ENCODE measurements around the gene ZNF518B. TPM values are rescaled to one million over a fixed set of nuclear protein-coding genes. Genes with fewer than 3 reads are reported as not detected.

Gene ZNF518B
- 10 to 100 TPM; 12.7 to 23.6 (median 18.2) TPM for total RNA-seq

DNA sequence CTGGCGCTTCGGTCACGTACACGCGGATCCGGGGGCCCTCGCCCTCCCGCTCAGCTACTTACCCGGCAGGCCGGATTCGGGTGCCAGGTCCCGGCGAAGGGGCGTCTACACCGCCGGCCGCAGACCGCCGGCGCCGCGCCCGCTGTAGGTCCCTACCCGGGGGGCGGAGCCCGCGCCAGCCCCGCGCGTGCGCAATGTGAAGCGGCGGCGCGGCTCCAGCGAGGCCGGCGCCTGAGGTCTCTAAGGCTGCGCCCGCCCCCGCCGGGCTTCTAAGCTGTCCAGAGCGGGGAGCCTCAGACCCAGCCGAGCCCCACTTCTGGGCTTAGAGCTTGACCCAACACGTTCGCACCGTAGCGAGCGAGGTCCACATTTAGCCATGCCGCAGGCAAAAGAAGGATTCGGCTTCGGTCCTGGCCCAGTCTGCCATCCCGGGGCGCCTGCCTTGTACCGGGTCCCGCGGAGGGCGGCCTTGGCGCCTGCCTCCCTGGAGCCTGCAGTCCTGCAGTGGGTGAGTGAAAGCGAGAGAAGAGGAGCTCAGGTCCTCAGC is at the start of gene ZNF518B:
Gene ZNF518B, minus strand, starts transcription at position 172 of the 547 bp plus-strand sequence. CDS start 11,098 bp downstream, outside the sequence.
- peaks cover 0 to 22% of the 10 kb centered on the region in 2 donors for H3K36me3 ChIP-seq
- peak within 1 kb of the TSS; percentile 31 to 70 (median 56) for H3K27ac ChIP-seq
- H3K4me1 ChIP-seq = no peaks in the 10 kb centered on the region
- TF ChIP-seq POLR2A (IDR thresholded peaks at IDR 0.05) = peak; percentile 51 to 53
- TF ChIP-seq CTCF (IDR thresholded peaks at IDR 0.05 in 4 of 5, conservative IDR thresholded peaks at IDR 0.05 in 1 of 5) = no peak
- DNase-seq (peak in 1 of 2 donors; percentile 28), ATAC-seq (peak; percentile 80 to 82)
- in situ Hi-C loops (cut with MboI; ENCODE audit: low sequenced_read_pairs in 4 of 4) = no loop called here
- H3K4me3 ChIP-seq = peak within 1 kb of the TSS; percentile 56 to 72 (median 64)
- no peaks in the 10 kb centered on the region for H3K9me3 ChIP-seq
- H3K27me3 ChIP-seq = peaks cover 21 to 22% (median 21%) of the 10 kb centered on the region in 3 donors
- intact Hi-C loops (cut with DNase I; ENCODE audit: low total_unique reads) = no loop called here

DNA sequence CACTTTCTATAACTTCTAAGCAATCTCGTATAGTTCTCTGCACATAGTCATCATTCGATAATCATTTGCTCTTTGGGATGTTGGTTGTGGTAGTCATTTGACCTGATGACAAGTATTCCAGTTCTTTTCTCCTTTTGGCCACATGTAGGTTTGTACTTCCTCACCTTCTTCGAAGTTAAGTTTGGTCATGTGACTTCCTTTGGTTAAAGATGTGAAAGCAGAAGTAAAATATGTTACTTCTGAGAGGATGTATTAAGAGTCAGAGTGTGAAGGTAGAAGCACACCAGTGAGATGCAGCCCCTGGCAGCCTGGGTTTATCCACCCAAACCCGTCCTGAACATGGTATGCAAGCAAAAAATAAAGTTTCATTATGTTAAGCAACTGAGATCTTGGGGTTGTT is 48.9 kb upstream of the ZNF518B start:
- Histone ChIP-seq H3K27ac (no peak overlapping the region), H3K9me3 (no peaks in the 10 kb centered on the region), H3K4me1 (no peaks in the 10 kb centered on the region), H3K36me3 (no peaks in the 10 kb centered on the region), H3K27me3 (no peaks in the 10 kb centered on the region), H3K4me3 (no peak overlapping the region)
- TF ChIP-seq POLR2A (IDR thresholded peaks at IDR 0.05) = no peak
- no peak for TF ChIP-seq CTCF (IDR thresholded peaks at IDR 0.05 in 4 of 5, conservative IDR thresholded peaks at IDR 0.05 in 1 of 5)
- DNase-seq (no peak), ATAC-seq (no peak)
- intact Hi-C loops (cut with DNase I; ENCODE audit: low total_unique reads) (no loop called here), in situ Hi-C loops (cut with MboI; ENCODE audit: low sequenced_read_pairs in 4 of 4) (no loop called here)

DNA sequence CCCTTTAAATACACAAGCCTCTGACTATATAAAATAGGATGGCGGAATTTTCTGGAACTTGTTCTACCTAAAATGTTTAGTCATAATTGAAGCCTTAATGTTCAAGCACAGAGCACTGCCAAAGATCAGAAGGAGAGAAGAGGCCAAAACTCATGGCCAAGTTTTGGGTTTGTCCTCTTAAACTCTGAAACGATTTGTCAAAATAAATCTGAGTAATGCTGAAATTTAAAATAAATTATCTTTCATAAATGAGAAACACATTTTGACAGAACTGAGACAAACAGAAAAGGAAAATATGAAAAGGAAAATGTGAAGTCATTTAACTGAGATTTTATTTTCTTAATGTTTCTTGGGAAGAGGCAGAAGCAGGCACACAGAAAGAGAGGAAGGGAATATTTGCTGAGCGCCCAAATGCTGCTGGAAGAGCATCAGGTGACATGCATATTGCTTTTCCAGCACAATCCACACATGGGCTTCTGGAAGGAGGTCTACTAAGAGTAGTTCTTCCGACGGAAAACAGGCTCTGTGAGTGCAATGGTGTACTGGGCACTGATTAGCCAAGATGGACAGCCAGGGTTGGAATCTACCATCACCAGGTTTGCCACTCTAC is 47.4 kb upstream of the ZNF518B start:
- ATAC-seq (no peak), DNase-seq (no peak)
- TF ChIP-seq POLR2A (IDR thresholded peaks at IDR 0.05) (no peak), CTCF (IDR thresholded peaks at IDR 0.05 in 4 of 5, conservative IDR thresholded peaks at IDR 0.05 in 1 of 5) (no peak)
- intact Hi-C loops (cut with DNase I; ENCODE audit: low total_unique reads) = no loop called here
- in situ Hi-C loops (cut with MboI; ENCODE audit: low sequenced_read_pairs in 4 of 4) = no loop called here
- no peaks in the 10 kb centered on the region for H3K9me3 ChIP-seq
- H3K27ac ChIP-seq = no peak overlapping the region
- H3K36me3 ChIP-seq = no peaks in the 10 kb centered on the region
- no peaks in the 10 kb centered on the region for H3K4me1 ChIP-seq
- no peaks in the 10 kb centered on the region for H3K27me3 ChIP-seq
- no peak overlapping the region for H3K4me3 ChIP-seq

DNA sequence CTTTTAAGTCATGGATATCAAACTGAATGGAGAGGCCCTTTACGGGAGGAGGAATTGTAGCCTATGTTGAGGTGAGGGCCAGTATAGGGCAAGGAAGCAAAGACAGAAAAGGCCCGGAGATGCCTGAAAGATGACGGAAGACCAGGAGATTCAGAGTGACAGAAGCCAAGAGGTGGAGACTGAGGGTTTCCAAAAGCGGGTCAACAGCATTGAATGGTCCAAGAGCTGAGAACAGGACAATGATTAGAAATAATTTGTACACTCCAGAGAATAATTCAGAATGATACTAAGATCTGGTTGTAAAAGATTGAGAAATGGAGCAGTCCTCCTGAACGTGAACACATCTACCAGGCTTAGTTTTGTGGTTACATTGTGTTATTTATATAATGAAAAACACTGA is 45.5 kb upstream of the ZNF518B start:
- TF ChIP-seq POLR2A (IDR thresholded peaks at IDR 0.05) (no peak), CTCF (IDR thresholded peaks at IDR 0.05 in 4 of 5, conservative IDR thresholded peaks at IDR 0.05 in 1 of 5) (no peak)
- in situ Hi-C loops (cut with MboI; ENCODE audit: low sequenced_read_pairs in 4 of 4) = no loop called here

More for the DNA sequence above, 45.5 kb upstream of the ZNF518B start:
- Histone ChIP-seq H3K9me3 (no peaks in the 10 kb centered on the region), H3K27me3 (no peaks in the 10 kb centered on the region), H3K27ac (no peak overlapping the region), H3K36me3 (no peaks in the 10 kb centered on the region), H3K4me1 (no peaks in the 10 kb centered on the region), H3K4me3 (no peak overlapping the region)
- no peak for DNase-seq
- intact Hi-C loops (cut with DNase I; ENCODE audit: low total_unique reads) = no loop called here
- ATAC-seq = peak in 1 of 2 donors; percentile 65

Data from gastrocnemius medialis (tissue), 4 donors.